ENCODE data around the gene CATSPERD.

CATSPERD gene, protein sequence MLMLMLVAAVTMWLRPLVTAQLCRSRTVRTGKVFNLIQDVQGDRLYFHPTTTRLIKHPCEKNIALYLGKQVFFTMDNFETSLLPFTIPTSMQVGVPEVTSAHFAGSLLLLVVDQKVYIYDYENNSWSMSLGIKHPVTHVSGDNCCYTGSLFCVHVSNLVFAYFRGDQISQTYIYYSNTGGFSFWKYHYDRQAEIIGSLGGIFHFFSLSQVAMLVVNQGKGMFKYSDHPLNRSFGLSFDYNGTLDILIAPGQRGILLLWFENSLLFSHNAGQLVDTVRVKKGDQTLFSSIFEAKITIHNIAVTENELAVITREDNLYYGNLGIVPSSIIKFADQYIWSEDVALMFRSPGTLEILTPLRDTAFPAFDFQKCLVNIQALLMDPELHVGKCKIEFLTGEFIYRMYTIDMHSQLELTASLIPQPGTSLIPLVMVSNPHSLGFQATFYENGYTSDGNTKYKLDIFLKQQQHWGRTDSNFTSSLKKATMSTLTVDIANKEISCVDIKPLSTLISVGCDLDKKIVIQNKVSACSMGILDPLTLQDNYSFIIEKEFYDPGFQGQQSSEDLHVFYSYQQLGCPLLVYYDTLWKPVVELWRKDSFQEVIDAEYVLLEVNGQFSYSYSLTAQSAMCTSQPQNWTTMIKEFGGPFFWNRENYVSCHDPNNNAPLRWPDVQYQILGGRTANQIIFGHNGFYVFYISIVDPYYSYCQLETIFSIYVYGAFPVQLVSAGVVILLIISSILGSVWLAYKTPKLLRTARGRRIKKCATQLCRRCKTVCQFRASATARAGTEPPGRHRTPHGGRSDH

GRCh38 chr19:5719961-5720790 lies at the start of gene CATSPERD, which contains the start of gene LONP1:
TSS of gene CATSPERD (plus strand) at chr19:5720637. CDS start at chr19:5720738, 101 bp downstream.
TSS of gene LONP1 (minus strand) at chr19:5720146. CDS start at chr19:5720132, 14 bp downstream.
- peak; percentile 99 for DNase-seq

- no peak for DNase-seq
These were observed 48.8 kb upstream of the CATSPERD start for GRCh38 chr19:5671600-5671999.

DNA sequence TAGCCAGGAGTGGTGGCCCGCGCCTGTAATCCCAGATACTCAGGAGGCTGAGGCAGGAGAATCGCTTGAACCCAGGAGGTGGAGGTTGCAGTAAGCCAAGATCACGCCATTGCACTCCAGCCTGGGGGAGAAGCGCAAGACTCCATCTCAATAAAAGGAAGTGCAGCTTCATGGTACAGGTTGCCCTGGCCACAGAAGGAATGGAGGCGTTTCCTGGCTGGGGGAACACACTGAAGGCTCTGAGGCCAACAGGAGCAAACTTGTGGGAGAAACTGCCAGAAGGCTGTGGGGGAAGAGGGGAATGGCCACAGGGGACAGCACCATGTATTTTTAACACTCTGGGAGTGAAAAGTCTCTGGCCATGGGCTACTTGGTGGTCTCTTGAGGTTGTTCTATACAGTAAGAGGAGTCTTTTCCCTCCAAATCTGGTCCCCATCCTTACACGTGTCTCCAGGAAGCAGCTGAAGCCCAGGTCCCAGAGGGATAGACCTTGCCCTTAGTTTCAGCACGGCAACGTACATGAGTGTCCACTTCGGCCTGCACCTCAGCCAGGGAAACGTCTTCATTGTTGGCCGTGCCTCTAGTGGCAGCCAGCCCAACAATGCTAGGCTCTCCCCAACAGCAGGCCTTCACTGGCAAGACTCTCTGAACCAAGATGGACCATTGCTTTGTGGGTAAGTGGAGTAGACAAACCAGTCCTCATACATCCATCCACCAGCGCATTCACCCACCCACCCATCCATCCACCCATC lies 47.6 kb upstream of the CATSPERD start:
- no peak for DNase-seq

DNA sequence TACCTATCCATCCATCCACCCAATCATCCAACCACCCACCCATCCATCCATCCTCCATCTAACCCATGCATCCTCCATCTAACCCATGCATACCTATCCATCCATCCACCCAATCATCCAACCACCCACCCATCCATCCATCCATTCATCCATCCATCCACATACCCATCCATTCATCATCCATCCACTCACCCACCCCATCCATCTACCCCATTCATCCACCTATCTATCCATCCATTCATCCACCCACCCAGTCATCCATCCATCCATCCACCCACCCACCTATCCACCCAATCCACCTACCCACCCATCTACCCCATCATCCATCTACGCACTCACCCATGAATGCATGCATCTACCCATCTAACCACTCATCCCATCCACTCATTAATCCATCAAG lies 46.7 kb upstream of the CATSPERD start:
- DNase-seq, result no peak

DNA sequence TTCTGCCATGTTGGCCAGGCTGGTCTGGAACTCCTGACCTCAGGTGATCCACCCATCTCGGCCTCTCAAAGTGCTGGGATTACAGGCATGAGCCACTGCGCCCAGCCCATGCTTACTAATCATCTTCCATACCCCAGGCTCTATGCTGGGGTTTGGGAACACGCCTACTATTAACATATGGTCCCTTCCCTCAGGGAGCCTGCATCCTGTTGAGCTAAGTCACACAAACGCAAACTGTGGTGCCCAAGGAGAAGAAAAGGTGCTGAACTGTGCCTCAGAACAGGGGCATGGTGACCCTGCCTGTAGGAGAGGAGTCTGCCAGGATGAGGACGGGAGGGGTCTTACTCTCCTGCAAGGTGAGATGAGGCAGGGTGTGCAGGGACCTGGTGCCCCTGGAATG lies 45.7 kb upstream of the CATSPERD start:
- no peak for DNase-seq

DNA sequence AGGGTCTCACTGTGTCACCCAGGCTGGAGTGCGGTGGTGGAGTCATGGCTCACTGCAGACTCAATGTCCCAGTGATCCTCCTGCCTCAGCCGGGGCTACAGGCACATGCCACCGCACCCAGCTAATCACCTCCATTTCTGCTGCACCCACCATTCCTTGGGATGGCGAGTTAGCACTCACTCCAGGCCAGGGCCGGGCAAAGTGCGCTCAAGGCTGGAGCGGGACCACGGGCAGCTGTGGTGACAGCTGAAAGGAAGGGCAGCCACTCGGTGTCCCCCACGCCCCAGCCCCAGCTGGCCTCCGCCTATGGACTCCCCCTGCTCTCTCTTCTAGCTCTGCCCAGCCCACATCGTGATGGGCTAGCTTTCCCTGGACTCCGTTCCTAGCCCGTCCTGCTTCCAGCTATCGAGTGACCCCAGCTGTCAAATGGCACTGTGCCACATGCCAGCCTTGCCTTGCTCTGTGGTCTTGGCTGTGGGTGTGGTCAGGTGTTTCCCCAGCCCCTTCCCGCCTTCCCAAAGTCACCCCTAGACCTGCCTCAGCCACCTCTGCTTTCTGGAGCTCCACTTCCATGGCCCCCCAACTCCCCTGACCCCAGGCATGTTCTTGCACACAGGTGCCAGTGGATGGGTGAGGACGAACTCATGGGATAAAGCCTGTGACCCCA lies 44.2 kb upstream of the CATSPERD start:
- no peak for DNase-seq

GRCh38 chr19:5676772-5677105 lies 43.7 kb upstream of the CATSPERD start:
- DNase-seq, result no peak

DNA sequence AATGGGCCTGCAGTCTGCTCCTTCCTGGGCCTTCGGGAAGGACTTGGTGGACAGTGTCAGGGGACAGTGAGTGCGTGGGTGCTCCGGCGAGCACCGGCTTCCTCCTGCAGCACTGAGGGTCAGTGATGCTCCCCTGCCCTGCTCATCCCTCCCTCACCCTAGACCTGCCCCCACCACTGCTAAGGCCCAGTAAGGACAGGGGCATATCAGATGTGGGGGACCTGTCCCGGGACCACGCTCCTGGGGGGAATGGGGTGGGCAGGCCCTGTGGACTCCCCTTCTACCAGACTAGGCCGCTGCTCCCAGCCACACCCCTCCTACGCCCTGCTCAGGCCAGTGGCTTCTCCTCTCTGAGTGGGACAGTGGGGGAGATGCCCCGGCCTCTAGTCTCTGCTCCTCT lies 43.3 kb upstream of the CATSPERD start:
- DNase-seq, result no peak

GRCh38 chr19:5677580-5677979 lies 42.9 kb upstream of the CATSPERD start:
- DNase-seq, result no peak

DNA sequence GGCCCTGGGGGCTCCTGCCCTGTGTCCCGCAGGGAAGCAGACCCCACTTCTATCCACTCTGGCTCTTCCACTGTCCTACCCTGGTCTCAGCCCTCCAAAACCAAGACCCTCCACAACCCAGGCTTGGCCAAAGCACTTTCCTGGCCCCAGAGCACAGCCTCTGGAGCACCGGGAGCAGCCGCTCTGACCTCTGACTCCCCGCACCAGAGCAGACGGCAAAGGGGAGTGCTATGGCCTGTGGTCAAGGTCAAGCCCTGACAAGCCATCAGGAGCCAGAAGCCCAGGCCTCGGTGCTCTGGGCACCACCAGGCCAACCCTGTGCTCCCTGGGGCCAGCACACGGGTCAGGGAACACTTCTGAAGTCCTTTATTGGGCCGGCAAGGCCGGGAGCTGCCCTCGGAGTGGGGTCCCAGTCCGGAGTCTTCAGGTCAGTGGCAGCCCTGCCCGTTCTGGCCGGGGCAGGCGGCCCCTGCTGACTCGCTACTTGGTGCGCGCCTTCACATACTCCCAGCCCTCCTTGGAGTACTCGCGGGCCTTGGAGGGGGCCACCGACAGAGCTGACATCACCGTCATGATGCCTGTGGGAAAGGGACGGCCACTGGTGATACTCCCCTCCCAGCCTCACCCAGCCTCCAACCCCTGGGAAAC lies 42.2 kb upstream of the CATSPERD start:
- no peak for DNase-seq

DNA sequence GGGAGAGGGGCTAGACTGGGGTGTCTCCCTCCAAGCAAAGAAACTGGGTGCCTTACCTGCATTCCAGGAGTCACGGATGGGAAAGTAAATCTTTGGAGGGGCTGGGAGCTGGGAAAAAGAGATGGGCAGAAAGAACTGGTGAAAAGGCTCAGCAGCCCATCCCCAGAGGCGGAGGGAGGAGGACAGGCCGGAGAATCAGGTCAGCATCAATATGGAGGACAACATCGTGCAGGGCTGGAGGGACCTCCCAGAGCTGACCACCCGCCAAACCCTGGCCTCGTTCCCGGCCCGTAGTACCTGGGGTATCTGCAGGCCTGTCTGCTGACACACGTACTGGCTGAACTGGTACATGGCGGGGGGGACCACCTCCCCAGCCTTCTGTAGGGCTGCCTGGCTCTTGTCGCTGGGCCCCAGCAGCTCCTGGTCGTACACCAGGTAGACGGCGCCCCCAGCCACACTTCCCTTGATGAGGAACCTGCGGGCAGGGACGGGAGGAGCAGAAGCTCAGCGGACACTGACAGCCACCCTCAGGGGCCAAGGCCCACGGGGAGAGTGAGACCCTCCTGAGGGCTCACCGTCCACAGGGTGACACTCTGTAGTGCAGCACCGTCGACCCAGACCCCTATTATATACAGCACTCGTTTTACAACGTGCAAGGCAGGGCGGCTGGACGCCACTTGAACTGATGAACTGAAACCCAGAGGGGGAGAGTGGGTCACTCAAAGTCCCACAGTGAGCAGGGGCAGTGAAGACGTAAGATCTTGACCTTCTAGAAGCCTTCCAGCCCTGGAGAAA lies 41.0 kb upstream of the CATSPERD start:
- DNase-seq, result no peak

DNA sequence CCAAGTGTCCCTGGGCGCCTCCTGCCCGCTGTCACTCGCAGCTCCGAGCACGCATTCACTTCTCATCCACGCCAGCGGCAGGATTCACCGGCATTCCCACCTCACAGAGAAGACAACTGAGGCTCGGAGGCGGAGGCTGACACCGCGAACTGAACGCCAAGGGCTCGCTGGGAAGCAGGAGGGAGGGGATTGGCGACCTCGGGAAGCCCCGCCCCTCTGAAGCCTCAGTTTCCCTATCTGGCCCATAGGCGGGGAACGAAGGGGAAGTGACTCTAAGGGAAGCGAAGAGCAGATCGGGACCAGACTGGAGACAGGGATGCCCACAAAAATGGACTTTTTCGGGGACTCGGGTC lies 40.4 kb upstream of the CATSPERD start:
- no peak for DNase-seq

DNA sequence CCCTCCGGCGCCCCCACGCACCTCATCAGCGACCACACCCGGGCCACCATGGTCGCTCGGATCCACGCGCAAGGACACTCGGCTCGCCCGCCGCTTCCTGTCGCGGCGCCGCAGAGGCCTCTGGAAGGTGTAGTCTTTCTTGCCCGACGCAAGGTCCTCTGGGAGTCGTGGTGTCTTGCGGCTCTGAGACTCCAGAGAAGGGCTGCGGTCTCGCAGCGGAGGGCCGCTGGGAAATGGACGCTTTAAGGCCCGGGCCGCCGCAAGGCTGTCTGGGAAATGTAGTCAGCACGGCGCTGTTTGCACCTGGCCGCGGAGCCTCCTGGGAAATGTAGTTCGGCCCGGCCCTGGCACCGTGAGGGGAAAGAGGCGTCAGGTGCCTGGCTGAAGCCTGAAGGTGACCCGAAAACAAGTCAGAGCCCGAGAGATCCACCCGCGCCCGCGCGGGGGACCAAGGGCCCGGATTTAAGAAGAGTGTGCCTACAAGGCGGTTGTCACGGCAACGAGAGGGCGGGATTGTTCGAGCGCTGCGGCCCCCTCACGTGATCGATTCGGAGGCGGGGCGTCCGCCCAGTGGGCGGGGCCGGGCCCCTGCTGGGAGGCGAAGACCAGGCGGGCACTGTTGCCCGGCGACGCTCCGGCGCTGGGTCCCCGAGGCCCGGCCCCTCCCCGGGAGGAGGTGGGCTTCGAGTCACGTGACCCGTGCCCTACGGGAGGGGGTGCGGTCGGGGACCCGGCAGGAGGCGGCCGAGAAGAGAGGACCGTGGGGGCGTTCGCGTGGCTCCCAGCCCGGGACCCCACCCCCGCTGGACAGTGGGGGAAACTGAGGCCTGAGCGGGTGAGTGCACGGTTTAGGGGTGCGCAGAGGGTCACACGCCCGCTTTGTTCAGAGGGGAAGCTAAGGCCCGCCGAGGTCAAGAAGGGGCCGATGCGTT lies 39.7 kb upstream of the CATSPERD start, which contains the start of the genes HSD11B1L and MICOS13:
TSS of gene HSD11B1L (plus strand) at position 591 of the 932 bp plus-strand sequence. CDS start 3,806 bp downstream, outside the sequence.
TSS of gene MICOS13 (minus strand) at position 80 of the 932 bp plus-strand sequence. CDS start at position 50, 30 bp downstream.
- DNase-seq, result peak; percentile 99

GRCh38 chr19:5681391-5682106 lies 38.9 kb upstream of the CATSPERD start:
- DNase-seq, result no peak

- DNase-seq, result no peak
These were observed 38.3 kb upstream of the CATSPERD start for GRCh38 chr19:5682107-5682482.

DNA sequence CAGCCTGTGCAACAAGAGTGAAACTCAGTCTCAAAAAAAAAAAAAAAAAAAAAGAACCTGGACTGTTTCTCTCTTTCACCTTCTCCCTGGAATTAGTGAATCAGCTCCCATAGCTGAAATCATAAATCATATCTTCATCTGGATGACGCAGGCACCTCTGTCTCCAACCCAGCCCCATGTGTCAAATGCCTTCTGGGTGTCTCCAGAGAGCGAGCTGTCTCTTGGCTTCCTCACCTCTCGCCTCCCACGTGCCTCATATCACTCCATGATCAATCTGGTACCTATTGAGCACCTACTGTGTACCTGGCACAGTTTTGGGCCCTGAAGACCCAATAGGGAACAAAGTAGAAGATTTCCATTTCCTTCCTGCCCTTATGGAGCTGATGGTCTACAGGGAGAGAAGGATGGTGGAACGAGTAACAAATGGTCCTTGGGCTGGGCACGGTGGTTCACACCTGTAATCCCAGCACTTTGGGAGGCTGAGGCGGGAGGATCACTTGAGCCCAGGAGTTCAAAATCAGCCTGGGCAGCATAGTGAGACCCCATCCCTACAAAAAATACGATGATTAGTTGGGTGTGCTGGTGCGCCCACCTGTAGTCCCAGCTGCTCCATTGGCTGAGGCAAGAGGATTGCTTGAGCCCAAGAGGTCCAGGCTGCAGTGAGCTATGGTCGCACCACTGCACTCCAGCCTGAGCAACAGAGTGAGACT lies 37.1 kb upstream of the CATSPERD start:
- DNase-seq, result no peak

GRCh38 chr19:5684694-5685430 lies 35.6 kb upstream of the CATSPERD start:
- no peak for DNase-seq

All from activated CD4-positive, alpha-beta T cell treated with anti-CD3 and anti-CD28 coated beads, Interleukin-10, Interleukin-2, amounts not matched to agents 100 ng/mL and 50 ng/mL, durations not matched to agents 16 hours and 8 hours (primary cell).